T-helper 1 cell (primary cell): Measurements from ENCODE around the gene STK24.
A peak's percentile ranks its signal among the peaks of the same experiment; 100 is the strongest.

ENCODE experiments used
- DNase-seq, 5 donors: peaks; one replicate each; pipeline ENCODE4 v3.0.0-alpha.2; 2012 to 2020

Gene STK24

GRCh38 chr13:98467263-98467985 lies 109.5 kb downstream of the STK24 start:
- no peak for DNase-seq

DNA sequence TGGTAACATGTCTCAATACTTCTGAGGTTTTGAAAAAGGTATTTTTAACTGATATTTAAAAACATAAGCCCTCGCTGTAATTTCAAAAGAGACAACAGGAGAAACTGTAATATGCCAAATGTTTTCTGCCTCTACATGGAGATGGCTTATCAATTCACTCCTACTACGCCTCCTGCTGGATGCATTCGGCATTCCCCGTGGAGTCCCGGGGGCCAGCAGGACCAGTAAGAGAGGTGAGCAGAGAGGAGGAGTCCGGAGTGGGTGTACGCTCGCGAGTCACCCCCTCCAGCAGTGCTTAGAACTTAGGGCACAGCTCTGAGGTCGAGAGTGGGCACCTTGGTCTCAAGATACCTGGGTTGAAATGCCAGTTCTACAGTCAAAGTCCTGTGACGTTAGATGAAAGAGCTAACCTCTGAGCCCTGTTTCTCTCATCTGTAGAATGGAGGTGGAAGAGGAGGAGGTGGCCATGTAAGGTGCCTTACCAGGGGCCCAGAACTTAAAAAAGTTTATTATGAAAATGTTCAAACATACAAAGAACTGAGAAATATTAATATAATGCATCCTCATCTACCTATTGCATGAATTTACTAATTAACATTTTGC lies 110.2 kb downstream of the STK24 start:
- peak in 1 of 5 donors; percentile 16 for DNase-seq

DNA sequence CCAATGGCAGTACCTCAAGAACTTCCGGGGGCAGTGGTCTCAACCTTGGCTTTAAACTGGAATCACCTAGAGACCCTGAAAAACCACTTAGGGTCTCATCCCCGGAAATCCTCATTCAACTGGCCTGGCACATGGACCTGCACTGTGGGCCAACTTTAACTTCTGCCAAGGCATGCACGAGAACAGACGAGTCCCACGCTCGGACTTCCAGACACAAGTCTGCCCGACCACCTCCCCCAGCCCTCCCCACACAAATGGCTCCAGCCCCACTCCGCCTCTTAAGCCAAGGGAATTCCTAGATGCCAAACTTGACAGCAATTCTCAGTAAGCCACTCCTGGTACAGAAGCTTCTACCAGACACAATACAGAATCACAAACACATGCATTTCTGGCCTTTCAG lies 114.0 kb downstream of the STK24 start:
- DNase-seq = no peak

GRCh38 chr13:98462241-98462882 lies 114.5 kb downstream of the STK24 start:
- no peak for DNase-seq

GRCh38 chr13:98461486-98462240 lies 115.2 kb downstream of the STK24 start:
- DNase-seq = no peak

- no peak for DNase-seq
Observed at GRCh38 chr13:98460516-98460915, 116.4 kb downstream of the STK24 start.

DNA sequence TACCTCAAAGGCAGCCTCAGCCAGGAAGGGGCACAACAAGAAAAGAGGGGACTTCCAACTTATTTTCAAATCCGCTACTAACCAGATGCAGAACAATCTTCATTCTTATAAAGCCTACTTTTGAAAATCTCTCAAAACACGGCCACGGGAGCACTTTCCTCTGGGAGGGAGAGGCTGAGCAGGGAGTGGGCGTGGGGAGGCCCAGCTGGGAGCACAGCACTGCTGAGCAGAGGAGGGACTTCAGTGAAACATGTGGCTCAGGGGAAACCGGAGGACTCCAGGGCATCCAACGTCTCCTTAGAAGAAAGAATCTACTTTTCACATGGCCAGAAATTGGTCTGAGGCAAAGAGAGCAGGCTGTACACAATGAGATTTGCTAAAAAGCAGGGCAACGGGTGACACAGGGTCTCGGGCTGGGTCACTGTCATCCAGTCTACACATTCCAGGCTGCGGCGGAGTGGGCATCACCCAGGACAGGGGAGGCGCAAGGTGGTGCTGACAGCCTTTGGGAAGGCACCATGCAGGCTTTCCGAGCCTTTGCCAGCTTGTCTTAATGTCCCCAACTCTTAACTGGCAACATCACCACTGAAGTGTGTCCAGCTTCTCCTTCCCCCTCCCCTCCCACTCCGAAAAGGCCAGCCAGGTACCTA lies 117.1 kb downstream of the STK24 start:
- no peak for DNase-seq

DNA sequence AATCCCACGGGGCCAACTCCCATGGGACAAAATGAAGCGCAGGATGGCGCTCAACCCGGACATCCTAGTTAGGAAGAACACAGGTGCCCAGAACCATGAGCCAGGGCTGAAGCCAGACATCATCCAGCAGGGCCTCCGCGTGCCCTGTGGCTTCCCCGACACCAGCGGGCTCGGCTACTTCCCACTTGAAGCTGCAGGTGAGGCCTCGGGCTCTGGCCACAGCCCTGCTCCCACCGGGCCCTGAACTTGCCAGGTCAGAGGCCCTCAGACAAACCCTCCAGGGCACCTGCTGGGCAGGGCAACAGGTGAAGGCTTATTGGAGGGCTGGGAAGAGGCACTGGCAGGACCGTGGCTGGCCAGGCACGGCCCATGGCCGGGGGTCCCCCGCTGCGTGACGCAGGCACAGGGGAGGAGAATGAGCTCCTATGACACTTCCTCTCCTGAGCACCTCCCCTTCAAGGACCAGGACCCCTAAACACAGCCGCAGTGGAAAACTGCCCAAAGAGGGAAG lies 117.7 kb downstream of the STK24 start:
- no peak for DNase-seq

DNA sequence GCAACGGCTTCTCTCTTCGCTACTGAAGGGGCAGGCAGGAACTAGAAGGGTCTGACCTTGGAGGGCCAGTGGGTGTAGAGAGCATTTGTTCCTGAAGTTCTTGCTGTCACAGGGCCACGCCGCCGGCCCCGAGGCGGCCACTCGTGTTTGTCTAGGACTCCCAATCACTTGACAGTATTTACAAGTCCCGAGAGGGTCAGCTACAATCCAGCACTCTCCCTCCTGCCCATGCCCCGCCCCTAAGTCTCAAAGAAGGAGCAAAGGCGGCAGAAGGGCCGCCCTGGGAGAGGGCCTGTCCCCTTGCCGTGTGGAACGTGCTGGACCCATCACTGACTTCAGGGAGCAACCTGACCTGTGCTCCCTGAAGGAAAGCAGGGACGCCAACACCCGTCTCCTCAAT lies 118.5 kb downstream of the STK24 start:
- no peak for DNase-seq

- no peak for DNase-seq
Observed at GRCh38 chr13:98457053-98457452, 119.9 kb downstream of the STK24 start.

DNA sequence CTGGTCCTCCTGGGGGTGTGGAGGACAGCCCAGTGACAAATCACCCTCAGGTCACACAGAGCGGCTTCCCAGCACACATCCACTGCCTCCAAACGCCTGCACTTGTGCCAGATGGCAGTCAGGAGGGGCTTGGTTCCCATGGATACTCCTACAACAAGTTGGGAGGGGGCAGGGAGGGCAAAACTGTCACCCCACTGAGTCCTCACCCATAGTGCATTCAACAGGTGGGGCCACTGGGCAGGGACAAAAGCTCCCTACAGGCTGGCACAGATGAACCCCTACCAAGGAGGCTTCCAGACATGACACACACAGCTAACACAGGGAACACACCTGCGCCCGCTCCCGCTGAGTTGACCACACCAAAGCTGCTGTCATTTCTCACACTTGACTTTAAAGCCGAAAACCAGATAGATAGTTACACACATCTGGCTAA lies 120.5 kb downstream of the STK24 start:
- DNase-seq = no peak

- no peak for DNase-seq
Observed at GRCh38 chr13:98454389-98454881, 122.5 kb downstream of the STK24 start.

GRCh38 chr13:98452851-98453843 lies 123.8 kb downstream of the STK24 start:
- no peak for DNase-seq

- no peak for DNase-seq
Observed at GRCh38 chr13:98451676-98452470, 125.0 kb downstream of the STK24 start.

DNA sequence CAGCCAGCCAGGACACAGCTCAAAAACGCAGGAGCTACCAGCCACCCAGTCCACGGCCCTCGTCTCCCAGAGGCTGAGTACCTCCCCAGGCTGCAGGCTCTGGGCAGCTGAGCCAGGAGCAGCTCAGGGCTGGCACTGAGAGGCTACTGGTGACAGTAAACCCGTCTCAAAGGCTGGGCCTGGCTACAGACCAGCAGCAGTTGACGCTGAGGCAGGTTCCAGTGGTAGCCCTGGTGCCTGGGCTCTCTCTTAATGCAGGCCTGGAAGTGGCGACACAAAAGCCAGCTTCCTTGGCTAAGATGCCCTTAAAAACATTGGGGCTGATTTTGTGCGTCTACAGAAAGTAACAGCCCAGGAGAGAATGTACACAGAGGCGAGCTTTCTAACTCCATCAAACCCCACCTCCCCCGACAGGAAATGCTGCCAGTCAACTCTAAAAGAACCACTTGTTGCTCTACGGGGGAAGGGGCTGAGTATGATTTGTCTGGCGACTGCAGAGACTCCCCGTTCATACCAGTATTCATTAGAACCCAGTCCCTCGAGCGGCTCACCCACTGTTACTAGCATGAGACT lies 126.3 kb downstream of the STK24 start:
- DNase-seq = peak in 1 of 5 donors; percentile 20

DNA sequence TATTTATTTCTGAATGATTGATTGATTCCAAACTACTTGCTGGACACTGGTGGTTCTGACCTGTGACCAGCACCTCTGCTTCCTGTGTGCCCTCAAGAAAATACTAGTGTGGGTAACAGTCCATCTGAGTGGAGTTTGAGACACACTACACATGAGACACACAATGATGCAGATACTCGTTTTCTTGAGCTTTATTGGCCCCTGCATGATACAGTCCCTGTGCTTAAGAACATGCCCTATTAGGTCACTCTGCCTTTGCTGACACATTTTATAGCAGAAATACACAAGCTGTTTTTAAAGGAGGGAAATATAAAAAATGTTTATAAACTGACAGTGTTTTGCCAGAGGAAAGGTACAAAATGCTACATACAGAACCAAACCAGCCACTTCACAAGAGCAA lies 126.9 kb downstream of the STK24 start:
- DNase-seq = no peak

- DNase-seq = no peak
Observed at GRCh38 chr13:98449273-98449672, 127.6 kb downstream of the STK24 start.

DNA sequence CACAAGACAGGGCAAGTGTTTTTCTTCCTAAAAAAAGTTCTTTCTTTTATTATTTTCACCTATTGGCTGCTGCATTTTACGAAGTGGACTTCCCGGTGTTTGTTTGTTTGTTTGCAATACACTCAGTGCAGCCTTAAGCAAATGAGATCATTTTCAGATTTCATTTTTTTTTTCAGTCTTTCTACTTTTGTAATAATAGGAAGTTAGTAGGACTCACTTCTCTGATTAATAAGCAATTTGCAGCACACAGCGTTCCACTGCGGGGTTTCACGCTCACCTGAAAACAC lies 128.3 kb downstream of the STK24 start:
- DNase-seq = no peak

- DNase-seq = peak in 1 of 5 donors; percentile 18
Observed at GRCh38 chr13:98447881-98448641, 128.8 kb downstream of the STK24 start.
